DMS153 treated with DMSO at 0.1 percent for 48 hours (cell line): ENCODE data around the gene DNAJC18.

Experiments
- DNase-seq: peaks from one replicate; lab custom pipeline; 2025; ENCODE audit not compliant: unreplicated experiment; lab: John Stamatoyannopoulos, UW

The DNAJC18 gene

GRCh38 chr5:139404484-139404840 lies 34.9 kb downstream of the DNAJC18 start:
- DNase-seq = no peak

GRCh38 chr5:139403787-139404483 lies 35.4 kb downstream of the DNAJC18 start, which contains the start of gene SPATA24:
SPATA24 (minus strand) TSS chr5:139404089; CDS start chr5:139404060, 29 bp downstream.
- peak; percentile 77 for DNase-seq

- DNase-seq = no peak
Observed at GRCh38 chr5:139403418-139403786, 35.9 kb downstream of the DNAJC18 start.

GRCh38 chr5:139402561-139403158 lies 36.7 kb downstream of the DNAJC18 start:
- DNase-seq = no peak

GRCh38 chr5:139401546-139401945 lies 37.8 kb downstream of the DNAJC18 start:
- DNase-seq = no peak

GRCh38 chr5:139399501-139400121 lies 39.7 kb downstream of the DNAJC18 start:
- DNase-seq = no peak

- no peak for DNase-seq
Observed at GRCh38 chr5:139397921-139398320, 41.4 kb downstream of the DNAJC18 start.

GRCh38 chr5:139396691-139397090 lies 42.6 kb downstream of the DNAJC18 start:
- no peak for DNase-seq

- no peak for DNase-seq
Observed at GRCh38 chr5:139395844-139396640, 43.3 kb downstream of the DNAJC18 start.

GRCh38 chr5:139394654-139395566 lies 44.4 kb downstream of the DNAJC18 start, which contains the start of gene PROB1:
PROB1 (minus strand) TSS chr5:139395104; CDS start chr5:139395081, 23 bp downstream.
- DNase-seq = no peak

GRCh38 chr5:139394123-139394653 lies 45.1 kb downstream of the DNAJC18 start:
- DNase-seq = no peak

- no peak for DNase-seq
Observed at GRCh38 chr5:139393497-139394122, 45.7 kb downstream of the DNAJC18 start.

- DNase-seq = peak; percentile 9
Observed at GRCh38 chr5:139392678-139393496, 46.4 kb downstream of the DNAJC18 start.

- no peak for DNase-seq
Observed at GRCh38 chr5:139392324-139392677, 47.0 kb downstream of the DNAJC18 start.

- DNase-seq = peak; percentile 6
Observed at GRCh38 chr5:139391570-139392323, 47.6 kb downstream of the DNAJC18 start.

- no peak for DNase-seq
Observed at GRCh38 chr5:139390639-139391569, 48.4 kb downstream of the DNAJC18 start.
